WI38 (cell line): Measurements from ENCODE around the gene CACNA1D.

Source experiments
- H3K4me3 ChIP-seq: 2 replicates; pipeline ENCODE4 v1.5.1; 2011; ENCODE audit warnings: low read depth, mild to moderate bottlenecking, control low read depth, low read length
- TF ChIP-seq, protein P1 (sequence below): IDR thresholded peaks from 2 replicates; pipeline ENCODE4 v1.5.1; 2012; ENCODE audit warnings: low read depth, mild to moderate bottlenecking, control low read depth, low read length

Gene CACNA1D

DNA sequence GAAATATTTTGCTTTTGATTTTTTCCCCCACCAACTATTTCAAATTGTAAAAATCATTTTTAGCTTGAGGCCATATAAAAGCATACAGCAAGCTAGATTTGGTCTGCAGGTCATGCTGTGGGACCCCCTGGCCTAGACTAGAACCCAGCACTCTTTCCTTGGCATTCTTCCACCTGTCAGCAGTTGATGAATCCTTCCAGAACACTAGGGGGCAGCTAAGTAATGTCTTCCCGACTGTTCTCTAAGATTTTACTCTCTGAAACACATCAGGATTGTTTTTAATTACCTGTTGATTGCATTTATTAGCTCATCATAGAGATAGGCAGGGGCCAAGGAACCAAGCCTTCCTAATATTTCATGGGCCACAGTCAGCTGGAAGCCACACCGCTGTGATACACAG, 174.5 kb downstream of the CACNA1D start:
- no peak overlapping the region for H3K4me3 ChIP-seq
- TF ChIP-seq, protein P1, sequence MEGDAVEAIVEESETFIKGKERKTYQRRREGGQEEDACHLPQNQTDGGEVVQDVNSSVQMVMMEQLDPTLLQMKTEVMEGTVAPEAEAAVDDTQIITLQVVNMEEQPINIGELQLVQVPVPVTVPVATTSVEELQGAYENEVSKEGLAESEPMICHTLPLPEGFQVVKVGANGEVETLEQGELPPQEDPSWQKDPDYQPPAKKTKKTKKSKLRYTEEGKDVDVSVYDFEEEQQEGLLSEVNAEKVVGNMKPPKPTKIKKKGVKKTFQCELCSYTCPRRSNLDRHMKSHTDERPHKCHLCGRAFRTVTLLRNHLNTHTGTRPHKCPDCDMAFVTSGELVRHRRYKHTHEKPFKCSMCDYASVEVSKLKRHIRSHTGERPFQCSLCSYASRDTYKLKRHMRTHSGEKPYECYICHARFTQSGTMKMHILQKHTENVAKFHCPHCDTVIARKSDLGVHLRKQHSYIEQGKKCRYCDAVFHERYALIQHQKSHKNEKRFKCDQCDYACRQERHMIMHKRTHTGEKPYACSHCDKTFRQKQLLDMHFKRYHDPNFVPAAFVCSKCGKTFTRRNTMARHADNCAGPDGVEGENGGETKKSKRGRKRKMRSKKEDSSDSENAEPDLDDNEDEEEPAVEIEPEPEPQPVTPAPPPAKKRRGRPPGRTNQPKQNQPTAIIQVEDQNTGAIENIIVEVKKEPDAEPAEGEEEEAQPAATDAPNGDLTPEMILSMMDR, result 0 out of 2 replicates have a peak, but pooled peaks have one; percentile 20

DNA sequence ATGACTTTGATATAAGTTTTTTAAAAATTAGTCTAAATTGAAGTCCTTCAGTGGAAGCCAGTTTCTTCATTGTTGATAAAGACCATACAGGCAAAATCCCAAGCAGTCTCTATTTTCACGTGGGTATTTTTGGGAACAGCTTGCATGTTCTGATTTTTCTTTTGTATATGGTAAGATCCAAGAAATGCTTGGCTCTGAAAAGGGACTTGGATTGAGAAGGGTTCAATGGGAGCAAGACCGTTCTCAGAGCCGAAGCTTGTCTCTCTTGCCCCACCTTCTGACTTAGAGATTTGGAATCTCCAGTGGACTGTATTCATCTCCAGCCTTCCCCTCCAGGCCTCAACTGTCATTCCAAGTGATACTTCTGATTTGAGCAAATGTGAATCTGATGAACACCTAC, 176.3 kb downstream of the CACNA1D start:
- TF ChIP-seq, protein P1, result no peak
- no peak overlapping the region for H3K4me3 ChIP-seq

DNA sequence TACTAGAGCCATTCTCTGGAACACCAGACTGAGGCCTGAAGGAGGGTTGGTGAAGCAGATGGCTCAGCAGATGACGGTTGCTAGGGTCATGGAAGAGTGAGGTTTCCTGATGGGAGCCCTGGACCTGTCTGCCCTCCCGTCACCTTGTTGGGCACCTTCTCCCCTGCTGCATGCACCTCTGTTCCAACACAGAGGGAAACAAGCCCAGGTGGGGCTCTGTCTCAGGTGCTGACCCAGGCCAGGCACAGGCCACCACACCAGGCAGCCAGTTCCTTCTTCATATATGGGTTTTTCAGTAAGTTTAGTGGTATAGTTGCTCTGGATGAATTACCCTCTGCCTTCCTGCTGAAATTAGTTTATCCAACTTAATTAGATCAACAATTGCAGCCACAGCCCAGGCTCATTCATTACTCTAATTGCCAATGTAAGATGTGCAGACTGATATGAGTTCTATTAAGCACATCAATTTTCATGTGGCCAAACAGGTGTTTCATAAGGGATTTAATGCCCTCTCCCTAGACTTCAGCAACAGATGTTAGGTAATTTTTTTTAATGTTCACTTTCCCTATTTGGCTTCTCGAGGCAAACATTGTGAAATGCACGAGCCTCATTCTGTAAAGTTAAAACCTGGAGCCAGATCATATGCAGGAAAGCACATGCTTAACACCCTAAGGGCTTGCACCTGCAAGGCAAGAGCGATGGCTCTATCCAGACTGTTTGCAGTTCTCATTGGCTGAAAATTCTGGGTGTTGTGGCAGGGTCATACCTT, 177.0 kb downstream of the CACNA1D start:
- H3K4me3 ChIP-seq, result no peak overlapping the region

DNA sequence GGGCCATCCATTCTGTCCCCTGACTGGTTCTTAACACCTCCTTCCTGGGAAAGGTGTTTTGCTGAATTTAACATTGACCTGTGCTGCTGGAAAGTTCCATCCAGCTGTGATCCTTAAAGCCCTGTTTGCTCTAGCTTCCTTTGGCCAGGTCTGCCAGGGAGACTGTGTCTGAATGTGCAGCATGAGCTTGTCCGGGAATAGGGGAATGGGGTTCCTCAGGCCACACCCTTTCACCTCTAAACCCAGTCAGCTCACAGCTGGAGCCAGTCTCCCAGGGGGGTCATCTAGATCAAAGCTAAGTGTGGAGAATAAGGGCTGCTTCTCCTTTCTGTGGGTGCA, 177.5 kb downstream of the CACNA1D start:
- TF ChIP-seq, protein P1, result no peak
- H3K4me3 ChIP-seq, result no peak overlapping the region

More for the DNA sequence above, 177.0 kb downstream of the CACNA1D start:
- TF ChIP-seq, protein P1, result no peak

DNA sequence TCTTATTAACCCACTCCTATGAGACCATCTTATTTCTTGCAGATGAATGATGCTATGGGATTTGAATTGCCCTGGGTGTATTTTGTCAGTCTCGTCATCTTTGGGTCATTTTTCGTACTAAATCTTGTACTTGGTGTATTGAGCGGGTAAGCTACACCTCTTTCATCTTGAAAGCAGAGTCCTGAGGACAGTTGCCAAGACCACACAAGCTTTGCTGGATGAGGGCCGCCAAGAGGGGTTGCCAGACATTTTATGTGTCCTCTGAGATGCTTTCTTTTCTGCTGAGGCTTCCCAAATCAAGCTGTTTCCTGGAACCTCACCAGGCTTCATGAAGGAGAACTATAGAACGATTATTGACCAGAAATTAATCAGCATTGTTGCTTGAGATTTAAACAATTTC, 178.6 kb downstream of the CACNA1D start:
- TF ChIP-seq, protein P1, result no peak
- H3K4me3 ChIP-seq, result no peak overlapping the region

DNA sequence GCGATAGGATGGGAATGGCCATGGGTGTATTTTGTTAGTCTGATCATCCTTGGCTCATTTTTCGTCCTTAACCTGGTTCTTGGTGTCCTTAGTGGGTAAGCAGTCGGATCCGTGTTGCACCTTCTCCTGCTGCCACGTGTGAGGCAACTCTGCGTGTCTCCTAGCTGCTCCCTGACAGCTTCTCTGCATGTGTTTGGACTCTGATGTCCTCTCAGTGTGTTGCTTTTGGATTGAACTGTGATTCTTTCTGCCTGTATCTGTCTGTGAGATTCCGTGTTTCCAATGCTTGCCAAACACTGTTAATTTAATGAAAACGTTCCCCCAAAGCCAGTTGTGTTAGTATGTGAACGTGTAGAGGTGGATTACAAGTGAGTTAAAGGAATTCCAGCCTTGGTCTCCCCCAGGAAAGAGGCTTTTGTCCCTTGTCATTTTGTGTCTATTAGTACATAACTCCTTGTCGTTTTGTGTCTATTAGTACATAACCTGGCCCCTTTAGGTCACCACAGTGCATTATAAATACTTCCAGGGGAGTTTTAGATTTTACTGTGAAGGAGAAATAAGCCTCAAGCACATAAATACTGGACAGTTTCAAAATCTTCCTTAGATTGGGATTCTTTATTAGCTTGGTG, 179.4 kb downstream of the CACNA1D start:
- H3K4me3 ChIP-seq, result no peak overlapping the region
- TF ChIP-seq, protein P1, result no peak

DNA sequence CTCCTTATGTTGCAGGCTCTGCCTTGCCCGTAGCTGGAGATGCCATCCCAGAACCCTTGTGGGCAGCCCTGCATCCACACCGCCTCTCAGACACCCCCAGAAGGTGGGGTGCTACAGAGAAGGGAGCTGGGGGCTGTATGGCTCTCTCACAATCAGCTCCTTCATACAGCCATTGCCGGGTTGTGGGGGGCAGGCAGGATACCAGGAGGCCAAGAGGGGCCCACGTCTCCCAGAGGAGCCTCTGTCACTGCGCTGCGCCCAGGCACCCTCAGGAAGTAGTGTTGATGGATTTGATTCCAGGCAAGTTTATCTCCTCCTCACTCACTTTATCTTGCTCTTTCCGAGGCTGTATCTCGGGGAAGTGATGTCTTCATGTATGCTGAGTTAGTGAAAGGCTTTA, 180.2 kb downstream of the CACNA1D start:
- H3K4me3 ChIP-seq, result no peak overlapping the region
- TF ChIP-seq, protein P1, result no peak
